Activated naive CD8-positive, alpha-beta T cell treated with anti-CD3 and anti-CD28 coated beads for 36 hours (primary cell): Measurements from ENCODE around the gene TTLL8. TPM values are rescaled to one million over a fixed set of nuclear protein-coding genes. Genes with fewer than 3 reads are reported as not detected.

Experiments
- DNase-seq: peaks from one replicate; pipeline ENCODE4 v3.0.0; 2021
- H3K27ac Mint-ChIP-seq: one replicate; pipeline ENCODE4 v1.8.0; 2022; ENCODE audit warnings: mild to moderate bottlenecking, moderate library complexity, mixed read lengths
- H3K27me3 Mint-ChIP-seq: one replicate; pipeline ENCODE4 v1.8.0; 2022; ENCODE audit warnings: mild to moderate bottlenecking, mixed read lengths
- H3K36me3 Mint-ChIP-seq: one replicate; pipeline ENCODE4 v1.8.0; 2021; ENCODE audit warnings: mild to moderate bottlenecking, mixed read lengths
- H3K4me1 Mint-ChIP-seq: one replicate; pipeline ENCODE4 v1.8.0; 2021; ENCODE audit warnings: mixed read lengths
- H3K4me3 Mint-ChIP-seq: one replicate; pipeline ENCODE4 v1.8.0; 2022; ENCODE audit warnings: mild to moderate bottlenecking, moderate library complexity, mixed read lengths
- H3K9me3 Mint-ChIP-seq: one replicate; pipeline ENCODE4 v1.8.0; 2022; ENCODE audit warnings: mixed read lengths
- total RNA-seq, 2 experiments: library from RNA; stranded (reverse); gene quantifications; one replicate each; pipeline ENCODE4 v1.2.3, GENCODE V29; 2021

The TTLL8 gene
- total RNA-seq, 2 experiments from 2014 or later: not detected

DNA sequence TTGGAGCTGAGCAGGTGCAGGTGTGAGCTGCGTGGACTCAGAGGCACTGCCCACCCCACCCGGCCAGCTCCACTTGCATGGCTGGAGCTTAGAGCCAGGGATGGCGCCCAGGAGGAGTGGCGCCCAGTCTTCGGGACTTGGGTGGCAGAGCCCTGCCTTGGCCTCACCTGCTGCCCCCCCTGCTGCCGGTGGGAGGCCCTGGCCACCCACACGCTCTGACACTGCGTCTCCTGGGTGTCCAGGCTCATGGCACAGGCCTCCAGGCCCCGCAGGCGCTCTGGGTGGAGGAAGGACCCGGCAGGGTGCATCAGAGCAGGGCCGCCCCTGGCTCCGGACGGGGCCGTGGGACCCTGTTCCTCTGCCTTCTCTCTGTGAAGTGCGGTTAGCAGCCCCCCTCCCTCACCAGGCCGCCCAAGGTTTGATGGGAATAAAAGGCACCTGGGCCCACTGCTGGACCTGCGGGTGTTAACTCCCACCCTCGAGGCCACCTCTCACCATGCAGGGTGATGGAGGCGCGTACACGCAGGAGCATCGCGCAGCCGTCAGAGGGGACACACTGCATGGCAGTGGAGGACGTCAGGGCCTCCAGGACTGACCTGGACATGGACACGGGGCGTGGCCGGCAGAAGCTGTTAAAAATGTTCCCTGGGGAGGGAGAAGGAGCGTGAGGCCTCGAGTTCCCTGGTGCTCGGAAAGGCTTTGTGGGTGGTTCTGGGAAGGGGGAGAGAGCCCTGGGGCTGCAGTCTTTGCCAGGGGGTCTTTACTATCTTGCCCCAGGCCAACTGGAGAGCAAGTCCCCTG is 57.3 kb downstream of the TTLL8 start:
- Mint-ChIP-seq H3K27ac (no peak overlapping the region), H3K27me3 (peaks cover 10% of the 10 kb centered on the region), H3K4me1 (peaks cover 3% of the 10 kb centered on the region), H3K36me3 (no peaks in the 10 kb centered on the region), H3K4me3 (no peak overlapping the region), H3K9me3 (no peaks in the 10 kb centered on the region)
- DNase-seq: no peak

DNA sequence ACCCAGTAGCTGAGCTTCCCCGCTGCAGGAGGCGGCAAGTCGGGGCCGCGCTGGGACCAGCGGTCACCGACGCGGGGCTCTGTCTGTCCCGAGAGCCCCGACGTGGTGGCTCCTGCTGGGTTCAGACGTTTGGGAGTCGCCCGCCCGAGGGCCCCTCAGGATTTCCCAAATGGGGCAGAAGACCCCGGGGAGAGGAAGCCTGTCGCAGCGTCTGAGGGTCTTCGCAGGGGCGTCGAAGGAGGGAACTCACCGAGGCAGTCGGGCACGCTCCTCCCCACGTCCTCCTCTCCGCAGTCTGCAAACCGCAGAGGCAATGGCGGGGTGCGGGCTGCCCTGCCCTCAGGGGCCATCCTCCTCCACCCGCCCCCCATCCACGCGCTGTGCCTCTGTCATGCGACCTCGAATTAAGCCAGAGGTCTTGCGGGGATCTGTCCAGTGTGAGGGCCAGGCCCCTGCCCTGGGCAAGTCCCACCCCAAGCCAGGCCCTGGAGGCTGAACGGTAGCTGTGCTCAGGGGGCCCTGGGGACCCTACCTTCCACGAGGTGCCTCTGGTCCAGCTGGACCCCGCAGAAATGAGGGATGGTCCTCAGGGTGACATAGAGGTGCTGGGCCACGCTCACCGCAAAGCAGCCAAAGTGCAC is 58.0 kb downstream of the TTLL8 start:
- DNase-seq: no peak

DNA sequence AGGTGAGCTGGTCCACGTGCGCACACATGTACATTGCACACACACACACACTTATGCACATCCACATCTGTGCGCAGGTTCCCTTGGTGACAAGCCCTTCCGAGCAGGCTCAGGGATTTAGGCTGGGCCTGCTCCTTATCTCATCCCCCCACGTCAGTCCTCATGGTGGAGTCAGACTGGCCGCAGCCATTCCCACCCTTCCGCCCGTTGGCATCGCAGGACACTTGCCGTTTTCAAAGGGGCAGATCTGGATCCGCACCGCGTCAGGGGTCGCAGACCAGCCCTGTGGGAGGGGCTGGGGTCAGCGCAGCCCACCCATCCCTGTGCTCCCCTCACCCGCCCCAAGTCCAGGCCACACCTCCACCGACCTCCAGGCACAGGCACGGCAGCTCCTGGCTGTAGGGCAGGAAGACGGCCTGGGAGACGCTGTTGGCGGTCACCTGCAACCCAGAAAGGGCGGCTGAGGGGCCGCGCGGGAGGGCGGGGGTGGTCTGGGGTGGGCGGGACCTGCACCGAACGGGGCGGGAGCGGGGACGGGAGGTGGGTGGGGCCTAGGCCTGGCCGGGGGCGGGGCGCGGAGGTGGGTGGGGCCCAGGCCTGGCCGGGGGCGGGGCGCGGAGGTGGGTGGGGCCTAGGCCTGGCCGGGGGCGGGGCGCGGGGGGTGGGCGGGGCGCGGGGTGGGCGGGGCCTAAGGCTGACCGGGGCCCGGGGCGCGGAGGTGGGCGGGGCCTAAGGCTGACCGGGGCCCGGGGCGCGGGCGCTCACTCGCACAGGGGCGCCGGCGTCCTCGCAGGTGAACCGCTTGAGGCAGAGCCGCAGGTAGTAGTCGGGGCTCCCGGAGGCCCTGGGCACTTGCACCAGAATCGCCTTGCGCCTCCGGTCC is 58.8 kb downstream of the TTLL8 start:
- H3K36me3 Mint-ChIP-seq: no peaks in the 10 kb centered on the region
- H3K4me1 Mint-ChIP-seq: no peaks in the 10 kb centered on the region
- H3K27ac Mint-ChIP-seq: no peak overlapping the region
- peaks cover 10% of the 10 kb centered on the region for H3K27me3 Mint-ChIP-seq
- no peaks in the 10 kb centered on the region for H3K9me3 Mint-ChIP-seq
- H3K4me3 Mint-ChIP-seq: no peak overlapping the region
- no peak for DNase-seq

More for the DNA sequence above, 58.0 kb downstream of the TTLL8 start:
- no peaks in the 10 kb centered on the region for H3K9me3 Mint-ChIP-seq
- H3K4me1 Mint-ChIP-seq: peaks cover 1% of the 10 kb centered on the region
- no peak overlapping the region for H3K4me3 Mint-ChIP-seq
- no peaks in the 10 kb centered on the region for H3K36me3 Mint-ChIP-seq
- H3K27me3 Mint-ChIP-seq: peaks cover 10% of the 10 kb centered on the region
- no peak overlapping the region for H3K27ac Mint-ChIP-seq

DNA sequence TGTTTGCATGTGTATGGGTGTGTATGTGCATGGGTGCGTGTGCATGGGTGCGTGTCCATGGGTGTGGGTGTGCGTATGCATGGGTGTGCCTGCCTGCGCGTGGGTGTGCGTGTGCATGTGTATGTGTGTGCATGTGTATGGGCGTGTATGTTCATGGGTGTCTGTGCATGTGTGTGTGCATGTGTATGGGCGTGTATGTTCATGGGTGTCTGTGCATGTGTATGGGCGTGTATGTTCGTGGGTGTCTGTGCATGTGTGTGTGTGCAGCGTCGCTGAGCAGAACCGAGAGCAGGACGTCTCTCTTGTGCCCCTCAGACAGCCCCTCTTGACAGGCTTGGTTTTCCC is 59.4 kb downstream of the TTLL8 start:
- Mint-ChIP-seq H3K27me3 (peaks cover 10% of the 10 kb centered on the region), H3K4me1 (no peaks in the 10 kb centered on the region), H3K36me3 (no peaks in the 10 kb centered on the region), H3K27ac (no peak overlapping the region), H3K4me3 (no peak overlapping the region), H3K9me3 (no peaks in the 10 kb centered on the region)
- no peak for DNase-seq

DNA sequence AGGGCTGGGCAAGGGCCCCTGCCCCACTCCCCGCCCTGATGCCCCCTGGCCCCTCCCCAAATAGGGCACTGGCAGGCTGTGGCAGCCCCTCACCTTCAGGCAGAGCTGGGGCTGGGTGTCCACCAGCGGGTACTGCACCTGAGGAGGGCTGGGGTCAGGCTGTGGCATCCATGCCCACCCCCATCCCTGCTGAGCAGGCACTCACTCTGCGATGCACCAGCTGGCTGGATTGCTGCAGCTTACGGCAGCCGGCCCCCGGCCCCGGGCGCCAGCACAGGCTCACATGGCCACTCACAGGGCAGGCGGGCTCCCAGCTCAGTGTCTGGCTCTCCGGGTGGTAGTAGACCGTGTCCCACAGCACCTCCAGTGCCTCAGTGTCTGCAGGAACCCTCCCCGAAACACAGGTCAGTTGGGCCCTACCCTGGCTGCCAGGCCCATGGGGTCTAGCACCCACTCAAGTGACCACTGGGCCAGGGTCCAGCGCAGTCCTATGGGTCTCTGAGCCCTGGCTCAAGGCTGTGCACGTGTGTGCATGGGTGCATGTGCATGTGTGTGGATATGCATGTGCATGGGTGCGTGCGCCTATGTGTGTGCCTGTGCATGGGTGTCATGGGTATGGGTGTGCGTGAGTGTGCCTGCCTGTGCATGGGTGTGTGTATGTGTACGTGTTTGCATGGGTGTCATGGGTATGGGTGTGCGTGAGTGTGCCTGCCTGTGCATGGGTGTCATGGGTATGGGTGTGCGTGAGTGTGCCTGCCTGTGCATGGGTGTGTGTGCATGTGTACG is 60.0 kb downstream of the TTLL8 start:
- H3K27ac Mint-ChIP-seq: no peak overlapping the region
- no peak for DNase-seq
- H3K27me3 Mint-ChIP-seq: peaks cover 10% of the 10 kb centered on the region
- no peaks in the 10 kb centered on the region for H3K36me3 Mint-ChIP-seq
- no peaks in the 10 kb centered on the region for H3K9me3 Mint-ChIP-seq
- H3K4me3 Mint-ChIP-seq: no peak overlapping the region
- peaks cover 4% of the 10 kb centered on the region for H3K4me1 Mint-ChIP-seq

DNA sequence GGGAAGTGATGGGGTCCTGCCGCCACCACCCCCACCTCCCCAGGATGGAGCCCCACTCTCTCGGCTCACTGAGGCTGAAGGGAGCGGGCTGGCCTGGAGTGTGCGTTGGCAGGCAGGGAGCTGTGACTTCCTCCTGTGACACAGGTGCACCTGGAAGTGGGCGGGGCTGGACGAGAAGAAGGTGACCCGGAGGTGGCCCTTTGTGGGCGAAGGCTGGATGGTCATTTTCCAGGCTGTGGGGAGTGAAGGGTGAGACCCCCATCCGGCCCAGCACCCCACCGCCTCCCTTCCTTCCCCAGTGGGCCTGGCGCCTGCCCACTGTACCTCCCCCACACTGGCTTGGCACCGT is 60.9 kb downstream of the TTLL8 start:
- peaks cover 10% of the 10 kb centered on the region for H3K27me3 Mint-ChIP-seq
- no peaks in the 10 kb centered on the region for H3K36me3 Mint-ChIP-seq
- H3K27ac Mint-ChIP-seq: no peak overlapping the region
- no peak overlapping the region for H3K4me3 Mint-ChIP-seq
- peaks cover 7% of the 10 kb centered on the region for H3K4me1 Mint-ChIP-seq
- DNase-seq: no peak
- H3K9me3 Mint-ChIP-seq: peaks cover 1% of the 10 kb centered on the region

DNA sequence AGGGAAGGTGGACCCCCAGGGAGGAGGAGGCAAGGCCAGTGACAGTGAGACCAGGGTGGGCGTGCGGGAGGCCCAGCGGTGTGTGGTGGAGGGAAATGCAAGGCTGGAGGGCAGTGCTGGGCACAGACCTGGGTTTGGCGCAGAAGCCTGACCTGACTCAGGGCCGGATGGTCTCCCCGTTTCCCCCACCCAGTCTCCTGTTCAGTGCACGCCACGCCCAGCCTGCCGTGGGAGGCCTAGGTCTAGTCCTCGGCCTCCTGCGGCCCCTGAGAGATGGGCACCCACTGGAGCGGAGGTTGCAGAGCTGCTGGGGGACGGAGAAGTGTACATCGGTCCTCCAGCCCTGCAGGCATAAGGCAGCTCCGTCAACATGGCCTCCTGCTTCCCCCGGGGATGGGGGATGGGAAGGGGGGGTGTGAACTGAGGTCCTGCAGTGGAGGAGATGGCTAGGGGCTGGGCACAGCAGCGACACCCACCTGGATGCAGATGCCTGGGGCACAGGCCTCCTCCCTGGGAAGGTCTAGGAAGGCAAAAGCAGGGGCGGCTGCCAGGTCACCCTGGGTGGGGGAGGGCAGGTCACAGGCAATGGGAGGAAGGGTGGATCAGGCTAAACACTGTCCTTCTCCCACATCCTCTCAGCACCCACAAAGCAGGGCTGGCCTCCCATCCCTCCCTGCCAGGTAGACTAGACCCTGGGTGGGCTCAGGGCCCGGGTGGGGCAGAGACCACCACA is 61.4 kb downstream of the TTLL8 start:
- Mint-ChIP-seq H3K27ac (no peak overlapping the region), H3K36me3 (no peaks in the 10 kb centered on the region), H3K4me1 (peaks cover 7% of the 10 kb centered on the region)

DNA sequence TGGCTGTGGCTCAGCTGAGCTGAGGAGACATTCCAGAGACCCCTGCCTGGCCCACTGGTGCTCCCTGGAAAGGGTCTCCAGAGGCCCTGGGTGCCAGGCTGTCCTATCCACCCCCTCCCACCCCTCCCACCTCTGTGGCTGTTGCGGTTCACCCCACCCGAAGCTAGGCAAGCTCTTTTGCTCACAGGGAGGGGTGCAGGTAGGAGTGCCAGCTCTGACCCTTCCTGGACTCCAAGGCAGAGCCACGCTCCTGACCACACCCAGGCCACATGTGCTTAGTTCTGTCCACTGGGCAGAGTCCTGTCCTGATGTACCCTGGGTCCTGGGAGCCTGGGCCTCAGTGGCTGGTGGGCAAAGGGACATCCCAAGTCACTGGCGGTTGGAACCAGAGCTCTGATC is 62.0 kb downstream of the TTLL8 start:
- Mint-ChIP-seq H3K27me3 (peaks cover 10% of the 10 kb centered on the region), H3K27ac (no peak overlapping the region)

More for the DNA sequence above, 61.4 kb downstream of the TTLL8 start:
- peaks cover 10% of the 10 kb centered on the region for H3K27me3 Mint-ChIP-seq
- DNase-seq: no peak
- no peak overlapping the region for H3K4me3 Mint-ChIP-seq
- H3K9me3 Mint-ChIP-seq: peaks cover 2% of the 10 kb centered on the region

DNA sequence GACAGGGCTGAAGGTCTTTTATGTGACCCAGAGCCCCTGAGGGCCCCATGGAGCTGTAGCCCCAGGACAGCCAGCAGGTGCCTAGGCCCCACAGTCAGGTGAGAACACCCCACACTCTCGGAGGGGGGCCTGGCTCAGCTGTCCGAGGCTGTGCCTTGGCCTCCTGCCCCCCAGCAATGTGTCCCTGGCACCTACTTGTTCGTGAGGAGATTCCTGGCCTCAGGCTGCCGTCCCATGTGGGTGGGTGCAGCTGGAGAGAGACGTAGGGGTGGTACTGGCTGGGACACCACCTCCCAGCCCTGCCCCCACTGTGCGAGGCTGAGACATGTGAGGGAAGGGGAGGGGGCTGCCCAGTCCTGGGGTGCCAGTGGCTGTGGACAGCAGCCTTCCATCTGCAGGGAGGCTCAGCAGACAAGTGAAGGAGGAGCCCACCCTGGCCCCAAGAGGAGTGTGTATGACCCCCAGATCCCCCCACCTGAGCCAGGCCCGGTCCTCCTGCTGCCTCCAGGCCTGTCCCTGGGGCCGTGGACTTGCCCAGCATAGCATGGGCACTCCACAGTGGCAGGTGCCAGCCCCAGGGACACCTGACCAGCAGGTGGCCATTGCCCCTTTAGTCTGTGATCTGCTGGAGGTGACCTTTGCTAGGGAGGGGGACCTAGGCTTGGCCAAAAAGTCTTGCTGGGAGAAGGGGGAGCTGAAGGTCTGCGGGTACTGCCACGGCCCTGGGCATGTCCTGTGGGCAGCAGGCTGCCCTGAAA is 62.6 kb downstream of the TTLL8 start:
- peaks cover 7% of the 10 kb centered on the region for H3K4me1 Mint-ChIP-seq
- H3K9me3 Mint-ChIP-seq: peaks cover 9% of the 10 kb centered on the region
- H3K36me3 Mint-ChIP-seq: peaks cover 2% of the 10 kb centered on the region
- no peak overlapping the region for H3K4me3 Mint-ChIP-seq
- DNase-seq: no peak
- peaks cover 10% of the 10 kb centered on the region for H3K27me3 Mint-ChIP-seq
- no peak overlapping the region for H3K27ac Mint-ChIP-seq

More for the DNA sequence above, 62.0 kb downstream of the TTLL8 start:
- no peak overlapping the region for H3K4me3 Mint-ChIP-seq
- H3K9me3 Mint-ChIP-seq: peaks cover 5% of the 10 kb centered on the region
- H3K4me1 Mint-ChIP-seq: peaks cover 7% of the 10 kb centered on the region
- DNase-seq: no peak
- peaks cover under 1% of the 10 kb centered on the region for H3K36me3 Mint-ChIP-seq

DNA sequence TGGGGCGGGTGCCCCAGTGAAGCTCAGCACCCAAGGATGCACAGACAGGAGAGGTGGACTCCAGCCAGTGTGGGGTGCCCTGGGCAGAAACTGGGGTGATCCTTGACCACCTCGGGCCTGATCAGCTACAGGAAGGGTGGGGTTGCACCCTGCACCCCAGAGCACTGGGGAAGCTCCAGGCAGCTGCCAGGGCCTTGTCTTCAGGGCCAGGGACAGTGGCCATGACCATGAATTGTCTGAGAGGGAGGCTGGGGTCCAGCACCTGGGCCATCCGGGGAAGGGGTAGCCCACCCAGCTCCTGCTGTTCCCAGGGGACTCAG is 63.1 kb downstream of the TTLL8 start:
- H3K27me3 Mint-ChIP-seq: peaks cover 10% of the 10 kb centered on the region
- no peak overlapping the region for H3K27ac Mint-ChIP-seq
- peaks cover 11% of the 10 kb centered on the region for H3K9me3 Mint-ChIP-seq
- DNase-seq: no peak
- peaks cover 2% of the 10 kb centered on the region for H3K36me3 Mint-ChIP-seq
- no peak overlapping the region for H3K4me3 Mint-ChIP-seq
- peaks cover 7% of the 10 kb centered on the region for H3K4me1 Mint-ChIP-seq

DNA sequence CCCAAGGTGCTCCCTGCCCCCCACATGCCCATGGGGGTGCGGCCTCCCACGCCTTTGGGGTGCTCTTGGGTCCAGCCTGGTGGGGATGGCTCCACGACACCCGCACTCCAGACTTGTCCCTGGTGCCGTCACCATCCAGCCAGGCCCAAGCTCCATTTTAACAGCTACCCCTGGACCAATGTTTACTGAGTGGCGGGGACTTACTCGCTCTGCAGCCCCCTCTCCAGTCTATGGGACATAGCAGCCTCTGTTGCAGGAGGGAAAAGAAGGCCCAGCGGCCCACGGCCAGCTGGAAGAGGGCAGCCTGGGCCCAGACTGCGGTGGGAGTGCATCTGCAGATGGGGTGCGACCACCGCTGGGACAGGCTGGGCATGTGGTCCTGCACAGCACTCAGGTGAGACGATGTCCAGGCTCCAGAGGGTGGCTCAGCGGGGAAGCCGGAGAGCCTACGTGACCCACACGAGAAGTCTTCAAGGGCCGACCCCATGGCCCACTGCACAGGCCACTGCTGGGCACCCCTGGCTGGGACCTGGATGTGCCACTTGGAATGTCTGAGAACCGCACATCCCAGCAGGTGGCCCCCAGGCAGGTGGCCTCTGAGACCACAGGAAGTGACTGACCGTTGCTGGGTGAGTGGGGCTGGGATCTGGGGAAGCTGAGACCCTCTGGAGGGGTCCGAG is 63.6 kb downstream of the TTLL8 start:
- Mint-ChIP-seq H3K27ac (no peak overlapping the region), H3K4me1 (peaks cover 7% of the 10 kb centered on the region), H3K4me3 (no peak overlapping the region), H3K9me3 (peaks cover 11% of the 10 kb centered on the region), H3K36me3 (peaks cover 4% of the 10 kb centered on the region), H3K27me3 (peaks cover 10% of the 10 kb centered on the region)
- no peak for DNase-seq

DNA sequence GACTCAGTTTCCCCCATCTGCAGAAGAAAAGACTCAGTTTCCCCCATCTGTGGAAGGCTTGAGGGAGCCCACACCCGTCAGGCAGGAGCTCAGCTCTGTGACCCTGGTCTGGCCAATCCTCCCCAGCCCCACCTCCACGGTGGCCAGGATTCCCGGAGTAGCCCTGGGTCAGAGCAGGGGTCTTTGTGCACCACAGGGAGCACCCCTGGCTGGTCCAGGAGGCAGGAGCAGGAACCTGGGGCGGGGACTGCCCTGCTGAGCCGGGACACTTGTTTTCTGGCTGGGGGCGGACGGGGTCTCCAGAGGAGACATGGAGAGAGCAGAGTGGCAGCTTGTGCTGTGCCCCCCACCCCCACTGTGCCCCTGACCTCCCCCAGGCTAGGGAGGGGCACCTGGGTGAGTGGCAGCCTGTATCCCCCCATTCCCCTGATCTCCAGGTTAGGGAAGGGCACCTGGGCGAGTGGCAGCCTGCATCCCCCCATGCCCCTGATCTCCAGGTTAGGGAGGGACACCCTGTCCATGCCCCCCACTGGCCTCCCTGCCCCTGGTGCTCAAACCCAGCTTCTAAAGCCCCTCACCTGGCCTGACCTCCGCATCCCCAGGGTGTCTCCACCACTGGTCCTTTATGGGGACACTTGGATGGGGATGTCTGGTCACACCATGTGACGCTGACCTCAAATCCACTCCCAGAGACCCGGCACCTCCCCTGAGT is 64.3 kb downstream of the TTLL8 start:
- H3K4me3 Mint-ChIP-seq: no peak overlapping the region
- DNase-seq: no peak
- peaks cover 6% of the 10 kb centered on the region for H3K27me3 Mint-ChIP-seq
- H3K9me3 Mint-ChIP-seq: peaks cover 11% of the 10 kb centered on the region
- H3K36me3 Mint-ChIP-seq: peaks cover 4% of the 10 kb centered on the region
- H3K4me1 Mint-ChIP-seq: peaks cover 7% of the 10 kb centered on the region
- H3K27ac Mint-ChIP-seq: no peak overlapping the region
